ENCODE data around the gene MACROD1. TPM values are rescaled to one million over a fixed set of nuclear protein-coding genes. Genes with fewer than 3 reads are reported as not detected.

The MACROD1 gene
- total and polyA plus RNA-seq, 2 of the 13 experiments (the other 11 are each of a cell fraction or from before 2014, with no cell fraction given): 23.1 to 34.5 TPM

- ChIA-PET POLR2A (interaction anchor here (1.0 kb wide), 1 partner anchor 8 kb away, joined by 3 read pairs; no protein-coding TSS in a partner anchor), CTCF (ENCODE audit: low intra/inter-chr PET ratio, low total read pairs) (no interaction called here)
- FAIRE-seq (no peak), DNase-seq (ENCODE audit: low spot score) (no peak), ATAC-seq (peak; percentile 3; the same call in 1 of the 3 replicates)
- WGBS (ENCODE audit: low lambda C conversion rate): 94% methylated on average over 30 of the region's 59 CpGs
- H3K9me3 ChIP-seq (ENCODE audit: low read length): no peaks in the 10 kb centered on the region
- no peak overlapping the region for H2AFZ ChIP-seq (ENCODE audit: low read length)
- no peak overlapping the region for H3K27ac ChIP-seq (ENCODE audit: extremely low read length, insufficient read depth, low read length)
- in situ Hi-C loops (cut with HindIII; ENCODE audit: extremely low pct_ligation_motif_present, low pct_unique_long_range_greater_than_20kb) (no loop called here), intact Hi-C loops (cut with micrococcal nuclease; ENCODE audit: unreplicated experiment) (no loop called here)
- no peak overlapping the region for H3K4me2 ChIP-seq (ENCODE audit: low read depth, low read length)
- TF ChIP-seq PATZ1 (CRISPR knock-in tag; IDR thresholded peaks at IDR 0.05) (0 out of 2 replicates have a peak, but pooled peaks have one; percentile 5), ZGPAT (CRISPR knock-in tag; IDR thresholded peaks at IDR 0.05) (no peak), ETS1 (CRISPR knock-in tag; IDR thresholded peaks at IDR 0.05) (no peak)
- H3K4me1 ChIP-seq (ENCODE audit: insufficient read depth, low read length): no peaks in the 10 kb centered on the region
- H3K79me2 ChIP-seq (ENCODE audit: insufficient read depth, low read length): no peaks in the 10 kb centered on the region
- H3K9ac ChIP-seq (ENCODE audit: insufficient read depth, low read depth, low read length): no peak overlapping the region
- no peaks in the 10 kb centered on the region for H3K27me3 ChIP-seq (ENCODE audit: control insufficient read depth in 1 of 2, insufficient read depth in 2 of 2, low read length in 2 of 2)
- no peak overlapping the region for H3K4me3 ChIP-seq (replicated peaks in 1 of 3; ENCODE audit: insufficient read depth in 1 of 3, low read depth in 2 of 3, low read length in 3 of 3)
- H4K20me1 ChIP-seq (ENCODE audit: insufficient read depth, low read length): no peaks in the 10 kb centered on the region
- BruUV-seq (replicated peaks): no TSS peak
- peaks cover 12 to 31% of the 10 kb centered on the region in 2 experiments; a peak in 4 of 5 replicates for H3K36me3 ChIP-seq (replicated peaks in 1 of 2; ENCODE audit: control insufficient read depth in 1 of 2, insufficient read depth in 2 of 2, low read length in 2 of 2)
Observed at GRCh38 chr11:63999349-64000025, 166.4 kb downstream of the MACROD1 start.

Data from HepG2 (cell line).